Suprapubic skin (tissue), 4 donors: ENCODE data around the gene PMM1. TPM values are rescaled to one million over a fixed set of nuclear protein-coding genes. Genes with fewer than 3 reads are reported as not detected.

Source experiments
- DNase-seq, 2 donors: peaks; one replicate each; pipeline ENCODE4 v3.0.0-alpha.2; 2019; ENCODE audit warnings: low spot score in 2 of 2
- H3K27ac ChIP-seq: fragments of 200-600 bp; sonication (generic); one replicate; pipeline ENCODE4 v1.5.1; 2019
- H3K27me3 ChIP-seq: fragments of 200-600 bp; sonication (generic); one replicate; pipeline ENCODE4 v1.5.1; 2019
- H3K36me3 ChIP-seq: fragments of 200-600 bp; sonication (generic); one replicate; pipeline ENCODE4 v1.5.1; 2019
- H3K4me1 ChIP-seq: fragments of 200-600 bp; sonication (generic); one replicate; pipeline ENCODE4 v1.5.1; 2019
- H3K4me3 ChIP-seq: fragments of 200-600 bp; sonication (generic); one replicate; pipeline ENCODE4 v1.5.1; 2019; ENCODE audit warnings: mild to moderate bottlenecking
- H3K9me3 ChIP-seq: fragments of 200-600 bp; sonication (generic); one replicate; pipeline ENCODE4 v1.5.1; 2019
- EP300 ChIP-seq: sonication (generic); formaldehyde crosslinking; IDR thresholded peaks from one replicate; pipeline ENCODE4 v1.6.1; 2017; ENCODE audit warnings: antibody characterized with exemption
- POLR2A ChIP-seq, 2 donors: fragments of 450-650 bp; IDR thresholded peaks; one replicate each; pipeline ENCODE4 v1.6.1; 2017; ENCODE audit warnings: antibody characterized with exemption in 2 of 2, mild to moderate bottlenecking in 2 of 2, moderate library complexity in 2 of 2
- POLR2AphosphoS5 ChIP-seq, 3 donors: sonication (generic); formaldehyde crosslinking; IDR thresholded peaks; one replicate each; pipeline ENCODE4 v1.6.1; 2017; ENCODE audit warnings: antibody characterized with exemption in 3 of 3
- WGBS: methylation state at CpG from one replicate; pipeline ENCODE4 v1.1.5; 2018; 5-methylcytosine and 5-hydroxymethylcytosine counted together
- total RNA-seq, 4 donors: library from RNA; depleted of rRNA; stranded (reverse); fragments of >200 nt; gene quantifications; one replicate each; pipeline ENCODE4 v1.1.0, GENCODE V29; 2016
- TF ChIP-seq, protein P1 (sequence below), 2 donors: fragments of 200-600 bp in 1 of 2; fragments of 450-650 bp in 1 of 2; sonication (generic) in 1 of 2; IDR thresholded peaks; one replicate each; pipeline ENCODE4 v1.5.1; 2016 to 2019; ENCODE audit warnings: antibody characterized with exemption in 2 of 2, mild to moderate bottlenecking in 1 of 2, moderate library complexity in 1 of 2

Gene PMM1
- total RNA-seq, 4 donors from 2014 or later = 35.7 to 48.5 (median 40.8) TPM

DNA sequence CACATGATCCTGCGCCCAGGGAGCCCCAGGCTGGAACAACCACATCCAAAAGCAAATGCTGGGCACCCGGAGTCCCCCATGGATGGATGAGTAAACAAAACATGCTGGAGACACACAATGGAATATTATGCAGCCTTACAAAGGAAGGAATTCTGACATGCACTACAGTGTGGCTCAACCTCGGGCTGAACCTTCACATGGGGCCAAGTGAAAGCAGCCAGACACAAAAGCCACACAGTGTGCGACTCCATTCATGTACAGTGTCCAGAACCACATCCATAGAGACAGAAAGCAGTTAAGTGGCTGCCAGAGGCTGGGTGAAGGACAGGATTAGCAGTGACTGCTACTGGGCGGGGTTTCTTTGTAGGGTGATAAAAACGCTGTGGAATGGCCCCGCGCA lies 55.4 kb downstream of the PMM1 start:
- H3K27me3 ChIP-seq = no peaks in the 10 kb centered on the region
- WGBS = 94% methylated on average over 8 of the region's 8 CpGs

DNA sequence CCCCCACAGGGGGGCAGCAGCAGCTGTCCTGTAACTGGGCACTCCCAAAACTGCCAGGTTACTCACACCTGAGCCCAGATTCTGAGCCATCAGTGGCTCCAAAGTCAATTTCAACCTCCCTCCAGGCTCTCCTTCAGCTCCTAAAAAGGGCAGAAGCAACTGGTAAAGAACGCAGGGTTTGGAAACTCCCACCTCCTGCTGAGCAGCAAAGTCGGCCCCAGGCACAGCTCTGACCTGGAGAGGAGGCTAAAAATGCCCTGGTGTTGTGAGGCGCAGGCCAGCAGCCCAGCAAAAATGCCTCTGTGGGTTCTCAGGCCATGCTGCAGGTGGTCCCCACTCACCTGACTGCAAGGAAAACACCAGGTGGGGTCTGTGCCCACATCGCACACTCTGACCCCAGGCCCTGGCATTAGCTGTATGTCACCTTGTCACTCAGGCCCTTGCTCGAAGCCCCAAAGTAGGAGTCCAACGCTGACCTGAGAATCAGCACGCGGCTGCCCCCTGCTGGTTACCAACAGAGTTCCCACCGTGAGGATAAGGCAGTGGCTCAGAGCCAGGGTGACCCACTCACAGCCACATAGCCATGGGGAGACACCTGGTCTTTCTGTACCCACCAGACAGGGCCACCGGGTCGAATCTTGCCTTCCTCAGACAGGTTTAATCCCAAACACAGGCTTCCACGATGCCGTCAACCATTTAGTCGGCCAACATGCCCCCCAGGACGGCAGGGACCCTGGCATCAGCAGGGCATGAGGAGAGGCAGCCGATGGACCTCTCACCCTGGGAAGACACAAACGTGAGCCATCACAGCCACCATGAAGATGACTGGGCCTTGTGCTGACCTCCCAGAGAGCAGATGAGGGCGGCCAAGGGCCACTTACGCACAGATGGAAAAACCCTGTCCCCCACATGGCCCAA lies 56.5 kb downstream of the PMM1 start:
- peaks cover 9% of the 10 kb centered on the region for H3K4me1 ChIP-seq
- no peaks in the 10 kb centered on the region for H3K9me3 ChIP-seq
- TF ChIP-seq, protein P1, sequence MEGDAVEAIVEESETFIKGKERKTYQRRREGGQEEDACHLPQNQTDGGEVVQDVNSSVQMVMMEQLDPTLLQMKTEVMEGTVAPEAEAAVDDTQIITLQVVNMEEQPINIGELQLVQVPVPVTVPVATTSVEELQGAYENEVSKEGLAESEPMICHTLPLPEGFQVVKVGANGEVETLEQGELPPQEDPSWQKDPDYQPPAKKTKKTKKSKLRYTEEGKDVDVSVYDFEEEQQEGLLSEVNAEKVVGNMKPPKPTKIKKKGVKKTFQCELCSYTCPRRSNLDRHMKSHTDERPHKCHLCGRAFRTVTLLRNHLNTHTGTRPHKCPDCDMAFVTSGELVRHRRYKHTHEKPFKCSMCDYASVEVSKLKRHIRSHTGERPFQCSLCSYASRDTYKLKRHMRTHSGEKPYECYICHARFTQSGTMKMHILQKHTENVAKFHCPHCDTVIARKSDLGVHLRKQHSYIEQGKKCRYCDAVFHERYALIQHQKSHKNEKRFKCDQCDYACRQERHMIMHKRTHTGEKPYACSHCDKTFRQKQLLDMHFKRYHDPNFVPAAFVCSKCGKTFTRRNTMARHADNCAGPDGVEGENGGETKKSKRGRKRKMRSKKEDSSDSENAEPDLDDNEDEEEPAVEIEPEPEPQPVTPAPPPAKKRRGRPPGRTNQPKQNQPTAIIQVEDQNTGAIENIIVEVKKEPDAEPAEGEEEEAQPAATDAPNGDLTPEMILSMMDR (IDR thresholded peaks at IDR 0.05) = peak; percentile 51 to 70
- no peak for TF ChIP-seq EP300
- H3K27ac ChIP-seq = no peak overlapping the region
- WGBS = 49% methylated on average over 7 of the region's 19 CpGs
- no peak for DNase-seq
- peaks cover 57% of the 10 kb centered on the region for H3K36me3 ChIP-seq
- no peaks in the 10 kb centered on the region for H3K27me3 ChIP-seq
- no peak overlapping the region for H3K4me3 ChIP-seq

More for the DNA sequence above, 55.4 kb downstream of the PMM1 start:
- no peak overlapping the region for H3K4me3 ChIP-seq
- DNase-seq = no peak
- peaks cover 9% of the 10 kb centered on the region for H3K4me1 ChIP-seq
- peaks cover 57% of the 10 kb centered on the region for H3K36me3 ChIP-seq
- TF ChIP-seq POLR2A (IDR thresholded peaks at IDR 0.05) (no peak), EP300 (no peak), POLR2AphosphoS5 (IDR thresholded peaks at IDR 0.05) (no peak)
- TF ChIP-seq, protein P1 (IDR thresholded peaks at IDR 0.05) = no peak
- H3K27ac ChIP-seq = no peak overlapping the region
- no peaks in the 10 kb centered on the region for H3K9me3 ChIP-seq

DNA sequence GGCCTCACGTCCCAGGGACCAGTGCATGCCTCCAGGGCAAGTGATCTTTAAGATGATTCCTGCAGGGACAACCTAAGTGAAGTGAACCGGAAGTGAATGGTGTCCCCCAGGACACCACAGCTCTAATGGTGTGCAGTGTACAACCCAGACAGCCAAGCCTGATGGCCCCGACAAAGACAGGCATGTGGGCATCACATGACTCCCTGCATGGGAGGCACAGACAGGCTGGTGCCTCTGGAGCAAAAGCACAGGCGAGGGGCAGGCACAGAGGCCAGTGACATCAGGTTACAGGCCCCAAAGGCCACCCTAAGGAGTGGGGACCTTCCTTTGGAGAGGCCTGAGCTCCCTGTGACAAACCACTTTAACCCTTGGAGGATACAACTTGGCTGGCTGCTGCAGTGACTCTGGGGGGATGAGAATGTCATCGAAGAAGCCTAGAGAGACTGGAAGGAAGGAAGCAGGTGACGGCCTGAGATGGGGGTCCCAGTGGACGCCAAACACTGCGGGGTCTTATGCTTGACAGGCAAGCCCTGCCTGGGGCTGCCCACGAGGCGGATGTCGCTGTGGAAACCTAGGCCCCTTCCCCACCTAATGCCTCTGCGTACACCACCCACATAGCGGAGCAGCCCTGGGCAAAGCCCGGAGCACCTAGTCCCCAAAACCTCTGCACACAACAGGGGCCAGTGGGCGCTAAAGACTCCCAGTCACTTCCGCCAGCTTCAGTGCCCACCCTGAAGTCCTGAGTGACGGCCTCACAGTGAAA lies 57.7 kb downstream of the PMM1 start:
- 80% methylated on average over 5 of the region's 17 CpGs for WGBS

DNA sequence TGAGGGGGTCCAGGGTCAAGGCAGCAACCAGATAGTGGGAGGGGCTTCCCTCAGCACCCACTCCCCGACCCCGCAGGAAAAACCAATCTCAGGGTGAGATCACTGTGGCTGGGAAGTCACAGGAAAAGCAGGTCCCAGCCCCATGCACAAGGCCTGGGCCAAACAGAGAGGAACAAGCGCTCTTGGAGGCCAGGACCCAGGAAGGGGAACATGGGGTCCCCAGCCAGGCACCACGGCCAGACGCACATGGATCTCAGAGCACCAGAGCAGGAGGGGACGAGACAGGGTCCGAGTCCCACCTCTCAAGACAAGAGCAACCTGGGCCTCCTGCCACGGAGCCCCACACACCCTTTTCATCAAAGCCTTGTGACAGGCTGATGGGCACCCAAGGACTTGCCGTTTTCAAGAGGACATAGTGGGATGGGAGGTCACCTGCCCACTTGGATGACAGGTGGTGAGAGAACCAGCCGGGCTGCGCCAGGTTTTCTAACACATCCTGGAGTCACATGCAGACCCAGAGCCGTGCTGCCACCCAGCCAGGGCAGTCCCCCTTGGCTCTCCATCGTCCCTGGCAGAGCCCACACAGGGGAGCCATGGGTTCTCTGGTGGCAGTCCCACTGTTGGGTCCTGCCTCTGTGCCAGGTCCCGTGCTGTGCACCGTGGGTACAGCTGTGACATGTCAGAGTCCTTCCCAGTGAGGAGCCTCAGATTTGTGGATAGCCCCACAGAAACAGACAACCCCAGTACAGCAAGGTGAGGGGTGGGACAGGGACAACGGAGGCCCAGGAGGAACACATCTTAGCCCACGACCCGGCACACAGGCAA lies 58.5 kb downstream of the PMM1 start:
- no peak overlapping the region for H3K4me3 ChIP-seq
- peaks cover 15% of the 10 kb centered on the region for H3K4me1 ChIP-seq
- no peak for DNase-seq
- H3K36me3 ChIP-seq = peaks cover 78% of the 10 kb centered on the region
- WGBS = 80% methylated on average over 13 of the region's 18 CpGs
- TF ChIP-seq EP300 (no peak), POLR2AphosphoS5 (IDR thresholded peaks at IDR 0.05) (no peak), POLR2A (IDR thresholded peaks at IDR 0.05) (no peak)
- TF ChIP-seq, protein P1 (IDR thresholded peaks at IDR 0.05) = no peak
- no peaks in the 10 kb centered on the region for H3K27me3 ChIP-seq
- H3K9me3 ChIP-seq = no peaks in the 10 kb centered on the region
- no peak overlapping the region for H3K27ac ChIP-seq

More for the DNA sequence above, 57.7 kb downstream of the PMM1 start:
- H3K27ac ChIP-seq = no peak overlapping the region
- no peak for DNase-seq
- H3K36me3 ChIP-seq = peaks cover 70% of the 10 kb centered on the region
- no peaks in the 10 kb centered on the region for H3K9me3 ChIP-seq
- H3K4me1 ChIP-seq = peaks cover 10% of the 10 kb centered on the region
- TF ChIP-seq, protein P1 (IDR thresholded peaks at IDR 0.05) = no peak
- TF ChIP-seq EP300 (no peak), POLR2A (IDR thresholded peaks at IDR 0.05) (no peak), POLR2AphosphoS5 (IDR thresholded peaks at IDR 0.05) (no peak)
- H3K27me3 ChIP-seq = no peaks in the 10 kb centered on the region
- no peak overlapping the region for H3K4me3 ChIP-seq
